Activated naive CD4-positive, alpha-beta T cell treated with anti-CD3 and anti-CD28 coated beads, Interleukin-2, amount 50 U/mL, for 24 hours (primary cell): Measurements from ENCODE around the gene EPOP.

ENCODE experiments used
- H3K27ac Mint-ChIP-seq: one replicate; pipeline ENCODE4 v1.8.0; 2021; ENCODE audit warnings: mild to moderate bottlenecking, mixed read lengths
- H3K27me3 Mint-ChIP-seq: one replicate; pipeline ENCODE4 v1.8.0; 2021; ENCODE audit warnings: mixed read lengths
- H3K36me3 Mint-ChIP-seq: one replicate; pipeline ENCODE4 v1.8.0; 2021; ENCODE audit warnings: mixed read lengths
- H3K4me1 Mint-ChIP-seq: one replicate; pipeline ENCODE4 v1.8.0; 2021; ENCODE audit warnings: mixed read lengths
- H3K4me3 Mint-ChIP-seq: one replicate; pipeline ENCODE4 v1.8.0; 2021; ENCODE audit warnings: mild to moderate bottlenecking, mixed read lengths
- H3K9me3 Mint-ChIP-seq: one replicate; pipeline ENCODE4 v1.8.0; 2021; ENCODE audit warnings: mixed read lengths

EPOP gene

DNA sequence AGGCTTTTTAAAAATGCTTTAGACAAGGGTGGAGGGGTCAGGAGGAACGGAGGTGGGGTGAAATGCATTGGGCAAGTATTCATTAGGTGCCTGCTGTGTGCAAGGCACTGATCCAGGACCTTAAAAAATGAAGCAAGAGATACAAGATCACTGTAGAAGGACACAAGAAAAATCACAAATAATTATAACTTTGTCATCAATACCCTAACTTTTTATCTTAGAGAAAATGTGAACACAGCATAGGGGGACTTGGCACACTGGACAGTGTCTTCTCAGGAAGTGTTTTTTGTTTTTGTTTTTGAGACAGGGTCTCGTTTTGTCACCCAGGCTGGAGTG lies 7.0 kb downstream of the EPOP start:
- Mint-ChIP-seq H3K9me3 (no peaks in the 10 kb centered on the region), H3K27me3 (peaks cover 30% of the 10 kb centered on the region), H3K4me1 (peaks cover 16% of the 10 kb centered on the region), H3K4me3 (no peak overlapping the region), H3K27ac (peak overlapping the region; percentile 9), H3K36me3 (no peaks in the 10 kb centered on the region)

- no peak overlapping the region for H3K4me3 Mint-ChIP-seq
- H3K27me3 Mint-ChIP-seq = peaks cover 30% of the 10 kb centered on the region
- H3K36me3 Mint-ChIP-seq = no peaks in the 10 kb centered on the region
- peaks cover 14% of the 10 kb centered on the region for H3K4me1 Mint-ChIP-seq
- peak overlapping the region; percentile 9 for H3K27ac Mint-ChIP-seq
- no peaks in the 10 kb centered on the region for H3K9me3 Mint-ChIP-seq
These were observed 7.5 kb downstream of the EPOP start for GRCh38 chr17:38667099-38667786.

- no peak overlapping the region for H3K27ac Mint-ChIP-seq
- H3K4me1 Mint-ChIP-seq = no peaks in the 10 kb centered on the region
- no peaks in the 10 kb centered on the region for H3K9me3 Mint-ChIP-seq
- H3K27me3 Mint-ChIP-seq = peaks cover 15% of the 10 kb centered on the region
- H3K36me3 Mint-ChIP-seq = no peaks in the 10 kb centered on the region
- no peak overlapping the region for H3K4me3 Mint-ChIP-seq
These were observed 10.7 kb downstream of the EPOP start for GRCh38 chr17:38663964-38664644.

DNA sequence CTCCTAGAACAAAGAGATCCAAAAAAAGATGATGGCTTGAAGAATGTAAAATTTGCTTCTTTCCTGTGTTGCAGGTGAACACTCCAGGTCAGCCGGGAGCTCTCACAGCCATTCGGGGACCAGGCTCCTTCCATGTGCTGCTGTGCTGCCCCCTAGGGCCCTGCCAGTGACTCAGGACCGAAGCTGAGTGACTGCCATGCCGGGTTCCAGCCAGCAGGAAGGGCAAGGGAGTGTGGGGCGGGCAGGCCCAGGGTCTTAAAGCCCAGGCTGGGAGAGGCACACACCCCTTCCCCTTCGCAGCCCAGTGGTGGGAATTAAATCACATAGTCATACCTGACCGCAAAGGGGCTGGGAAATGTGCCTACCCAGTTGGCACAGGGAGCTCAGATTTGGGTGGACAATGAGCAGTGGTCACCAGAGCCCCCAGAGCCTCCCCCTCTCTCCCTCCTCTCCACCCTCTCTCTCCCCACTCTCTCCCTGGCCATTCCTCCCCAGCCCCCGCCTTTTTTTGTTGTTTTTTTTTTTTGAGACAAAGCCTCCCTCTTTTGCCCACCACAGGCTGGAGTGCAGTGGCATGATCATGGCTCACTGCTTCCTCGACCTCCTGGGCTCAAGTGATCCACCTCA lies 11.5 kb downstream of the EPOP start:
- H3K36me3 Mint-ChIP-seq = no peaks in the 10 kb centered on the region
- H3K4me3 Mint-ChIP-seq = no peak overlapping the region
- peaks cover 10% of the 10 kb centered on the region for H3K27me3 Mint-ChIP-seq
- H3K9me3 Mint-ChIP-seq = no peaks in the 10 kb centered on the region
- H3K4me1 Mint-ChIP-seq = peaks cover 4% of the 10 kb centered on the region
- H3K27ac Mint-ChIP-seq = no peak overlapping the region

DNA sequence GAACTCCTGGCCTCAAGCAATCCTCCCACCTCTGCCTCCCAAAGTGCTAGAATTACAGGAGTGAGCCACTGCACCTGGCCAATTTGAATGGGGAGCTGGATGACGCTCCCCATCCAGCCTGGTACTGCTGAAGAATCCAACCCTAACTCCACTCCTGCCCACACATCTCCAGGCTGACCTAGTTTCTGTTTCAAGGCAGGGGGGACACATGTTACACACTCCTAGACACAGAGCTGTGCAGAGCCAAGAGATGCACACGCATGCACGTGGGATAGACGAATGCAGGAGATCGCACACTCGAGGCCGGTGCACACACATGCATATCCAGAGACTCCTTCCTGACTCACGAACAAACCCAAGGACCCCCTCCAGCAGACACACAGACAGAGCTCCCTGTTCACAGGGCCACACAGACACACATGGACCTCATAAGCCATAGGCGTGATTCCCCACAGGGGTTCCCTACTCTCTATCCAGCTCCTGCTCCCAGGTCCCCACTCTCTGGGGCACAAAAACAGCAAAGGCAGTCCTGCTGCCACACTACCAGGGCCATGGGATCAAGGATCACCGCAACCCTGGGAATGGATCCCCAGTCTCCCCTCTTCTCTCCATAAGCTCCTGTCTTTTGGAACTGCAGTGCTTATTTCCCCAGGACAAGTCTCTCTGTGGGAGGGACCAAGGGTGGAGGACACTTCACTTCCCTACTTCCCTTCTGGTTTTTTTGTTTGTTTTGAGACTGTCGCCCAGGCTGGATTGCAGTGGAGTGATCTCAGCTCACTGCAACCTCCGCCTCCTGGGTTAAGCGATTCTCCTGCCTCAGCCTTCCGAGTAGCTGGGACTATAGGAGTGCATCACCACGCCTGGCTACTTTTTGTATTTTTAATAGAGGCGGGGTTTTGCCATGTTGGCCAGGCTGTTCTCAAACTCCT lies 14.4 kb downstream of the EPOP start:
- no peaks in the 10 kb centered on the region for H3K36me3 Mint-ChIP-seq
- H3K4me3 Mint-ChIP-seq = no peak overlapping the region
- H3K4me1 Mint-ChIP-seq = peaks cover 12% of the 10 kb centered on the region
- no peaks in the 10 kb centered on the region for H3K9me3 Mint-ChIP-seq
- H3K27me3 Mint-ChIP-seq = peaks cover 7% of the 10 kb centered on the region
- no peak overlapping the region for H3K27ac Mint-ChIP-seq

DNA sequence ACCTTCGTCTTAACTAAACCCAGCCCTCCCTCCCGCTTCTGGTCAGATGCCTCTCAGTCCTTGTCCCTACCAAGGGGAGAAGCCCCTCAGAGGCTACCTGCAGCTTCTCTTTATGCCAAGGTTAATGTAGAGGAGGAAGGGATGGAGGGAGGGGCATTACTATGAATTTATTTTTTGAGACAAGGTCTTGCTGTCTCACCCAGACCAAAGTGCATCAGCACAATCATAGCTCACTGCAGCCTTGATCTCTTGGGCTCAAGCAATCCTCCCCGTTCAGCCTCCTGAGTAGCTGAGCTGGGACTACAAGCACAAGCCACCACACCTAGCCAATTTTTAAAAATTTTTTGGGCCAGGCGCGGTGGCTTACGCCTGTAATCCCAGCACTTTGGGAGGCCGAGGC lies 15.3 kb downstream of the EPOP start:
- Mint-ChIP-seq H3K36me3 (no peaks in the 10 kb centered on the region), H3K4me1 (peaks cover 14% of the 10 kb centered on the region), H3K4me3 (no peak overlapping the region), H3K9me3 (no peaks in the 10 kb centered on the region), H3K27ac (no peak overlapping the region), H3K27me3 (peaks cover 7% of the 10 kb centered on the region)

GRCh38 chr17:38658741-38659345 lies 15.9 kb downstream of the EPOP start:
- no peak overlapping the region for H3K4me3 Mint-ChIP-seq

GRCh38 chr17:38657824-38658740 lies 16.7 kb downstream of the EPOP start:
- Mint-ChIP-seq H3K27me3 (peaks cover 8% of the 10 kb centered on the region), H3K27ac (no peak overlapping the region), H3K4me1 (peaks cover 20% of the 10 kb centered on the region), H3K36me3 (no peaks in the 10 kb centered on the region), H3K4me3 (no peak overlapping the region), H3K9me3 (no peaks in the 10 kb centered on the region)

More at GRCh38 chr17:38658741-38659345, 15.9 kb downstream of the EPOP start:
- H3K27ac Mint-ChIP-seq = no peak overlapping the region
- no peaks in the 10 kb centered on the region for H3K36me3 Mint-ChIP-seq
- peaks cover 6% of the 10 kb centered on the region for H3K27me3 Mint-ChIP-seq
- peaks cover 20% of the 10 kb centered on the region for H3K4me1 Mint-ChIP-seq
- H3K9me3 Mint-ChIP-seq = no peaks in the 10 kb centered on the region

GRCh38 chr17:38656959-38657823 lies 17.6 kb downstream of the EPOP start:
- Mint-ChIP-seq H3K36me3 (no peaks in the 10 kb centered on the region), H3K9me3 (no peaks in the 10 kb centered on the region), H3K4me3 (no peak overlapping the region), H3K27me3 (peaks cover 8% of the 10 kb centered on the region), H3K27ac (no peak overlapping the region), H3K4me1 (peaks cover 20% of the 10 kb centered on the region)

GRCh38 chr17:38654411-38655398 lies 20.1 kb downstream of the EPOP start:
- Mint-ChIP-seq H3K27me3 (peaks cover 8% of the 10 kb centered on the region), H3K4me3 (no peak overlapping the region), H3K36me3 (no peaks in the 10 kb centered on the region), H3K27ac (no peak overlapping the region), H3K4me1 (peaks cover 20% of the 10 kb centered on the region), H3K9me3 (no peaks in the 10 kb centered on the region)

DNA sequence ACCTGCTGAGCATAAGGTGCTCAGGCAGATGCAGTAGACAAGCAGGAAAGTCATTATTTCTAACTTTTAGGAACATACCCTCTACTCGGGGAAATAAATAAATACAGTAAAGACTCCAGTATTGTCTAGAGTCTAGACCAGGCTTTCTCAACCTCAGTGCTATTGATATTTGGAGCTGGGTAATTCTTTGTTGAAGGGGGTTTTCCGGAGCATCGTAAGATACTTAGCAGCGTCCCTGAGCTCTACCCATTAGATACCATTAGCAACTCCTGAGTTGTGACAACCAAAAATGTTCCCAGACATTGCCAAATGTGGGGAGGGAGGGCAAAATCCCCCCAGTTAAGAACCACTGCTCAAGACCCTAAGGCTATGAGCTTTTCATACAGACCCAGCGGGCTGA lies 21.1 kb downstream of the EPOP start:
- Mint-ChIP-seq H3K36me3 (no peaks in the 10 kb centered on the region), H3K4me3 (no peak overlapping the region), H3K9me3 (no peaks in the 10 kb centered on the region), H3K4me1 (peaks cover 20% of the 10 kb centered on the region), H3K27me3 (peaks cover 8% of the 10 kb centered on the region), H3K27ac (no peak overlapping the region)

GRCh38 chr17:38653230-38653629 lies 21.5 kb downstream of the EPOP start:
- no peaks in the 10 kb centered on the region for H3K36me3 Mint-ChIP-seq
- H3K27me3 Mint-ChIP-seq = peaks cover 8% of the 10 kb centered on the region
- peaks cover 15% of the 10 kb centered on the region for H3K4me1 Mint-ChIP-seq

More at GRCh38 chr17:38653230-38653629, 21.5 kb downstream of the EPOP start:
- H3K9me3 Mint-ChIP-seq = no peaks in the 10 kb centered on the region
- no peak overlapping the region for H3K27ac Mint-ChIP-seq
- no peak overlapping the region for H3K4me3 Mint-ChIP-seq
